GM10266 (cell line): ENCODE data around the gene NFIX.

Source experiments
- DNase-seq: peaks from one replicate; pipeline ENCODE4 v3.0.0; 2012; ENCODE audit errors: extremely low spot score
- TF ChIP-seq, protein P1 (sequence below): IDR thresholded peaks from 2 replicates; pipeline ENCODE4 v1.5.1; 2012; ENCODE audit warnings: mild to moderate bottlenecking, low read depth; ENCODE audit not compliant: control insufficient read depth, insufficient read depth; ENCODE audit errors: missing control alignments

NFIX gene

DNA sequence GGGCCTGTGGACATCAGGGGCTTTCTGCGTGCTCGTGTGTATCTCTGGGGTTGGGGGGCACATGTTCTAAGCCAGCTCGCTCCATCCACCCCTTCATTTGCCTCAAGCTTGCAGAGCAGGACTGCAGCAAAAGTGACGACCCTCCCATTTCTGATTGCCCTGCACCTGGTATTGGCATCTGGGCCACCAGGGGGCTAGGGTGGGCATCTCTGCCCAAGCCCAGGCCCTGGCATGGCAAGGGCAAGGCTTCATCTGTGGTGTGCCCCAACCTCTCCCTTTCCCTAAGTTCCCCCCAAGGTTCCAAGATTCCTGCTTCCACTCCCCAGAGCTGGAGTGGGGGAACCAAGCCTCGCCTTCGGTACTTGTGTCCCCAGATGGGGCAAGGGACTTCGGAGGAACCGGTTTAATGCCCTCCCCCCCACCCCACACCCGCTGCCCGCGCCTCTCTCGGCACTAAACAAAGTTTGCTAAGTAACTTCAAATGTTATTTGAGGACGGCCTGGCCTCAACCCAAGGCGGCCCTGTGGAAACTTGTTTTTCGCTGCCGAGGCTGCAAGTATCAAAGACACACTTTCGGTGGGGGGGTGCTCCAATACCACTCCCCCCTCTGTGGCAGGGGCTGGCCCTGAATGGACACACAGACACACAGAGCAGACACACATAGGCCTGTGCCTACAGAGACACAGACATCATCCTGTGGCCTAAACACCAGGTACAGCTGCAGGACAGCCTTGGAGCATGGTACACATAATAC is 12.2 kb downstream of the NFIX start:
- peak; percentile 33 for DNase-seq
- TF ChIP-seq, protein P1, sequence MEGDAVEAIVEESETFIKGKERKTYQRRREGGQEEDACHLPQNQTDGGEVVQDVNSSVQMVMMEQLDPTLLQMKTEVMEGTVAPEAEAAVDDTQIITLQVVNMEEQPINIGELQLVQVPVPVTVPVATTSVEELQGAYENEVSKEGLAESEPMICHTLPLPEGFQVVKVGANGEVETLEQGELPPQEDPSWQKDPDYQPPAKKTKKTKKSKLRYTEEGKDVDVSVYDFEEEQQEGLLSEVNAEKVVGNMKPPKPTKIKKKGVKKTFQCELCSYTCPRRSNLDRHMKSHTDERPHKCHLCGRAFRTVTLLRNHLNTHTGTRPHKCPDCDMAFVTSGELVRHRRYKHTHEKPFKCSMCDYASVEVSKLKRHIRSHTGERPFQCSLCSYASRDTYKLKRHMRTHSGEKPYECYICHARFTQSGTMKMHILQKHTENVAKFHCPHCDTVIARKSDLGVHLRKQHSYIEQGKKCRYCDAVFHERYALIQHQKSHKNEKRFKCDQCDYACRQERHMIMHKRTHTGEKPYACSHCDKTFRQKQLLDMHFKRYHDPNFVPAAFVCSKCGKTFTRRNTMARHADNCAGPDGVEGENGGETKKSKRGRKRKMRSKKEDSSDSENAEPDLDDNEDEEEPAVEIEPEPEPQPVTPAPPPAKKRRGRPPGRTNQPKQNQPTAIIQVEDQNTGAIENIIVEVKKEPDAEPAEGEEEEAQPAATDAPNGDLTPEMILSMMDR: no peak

DNA sequence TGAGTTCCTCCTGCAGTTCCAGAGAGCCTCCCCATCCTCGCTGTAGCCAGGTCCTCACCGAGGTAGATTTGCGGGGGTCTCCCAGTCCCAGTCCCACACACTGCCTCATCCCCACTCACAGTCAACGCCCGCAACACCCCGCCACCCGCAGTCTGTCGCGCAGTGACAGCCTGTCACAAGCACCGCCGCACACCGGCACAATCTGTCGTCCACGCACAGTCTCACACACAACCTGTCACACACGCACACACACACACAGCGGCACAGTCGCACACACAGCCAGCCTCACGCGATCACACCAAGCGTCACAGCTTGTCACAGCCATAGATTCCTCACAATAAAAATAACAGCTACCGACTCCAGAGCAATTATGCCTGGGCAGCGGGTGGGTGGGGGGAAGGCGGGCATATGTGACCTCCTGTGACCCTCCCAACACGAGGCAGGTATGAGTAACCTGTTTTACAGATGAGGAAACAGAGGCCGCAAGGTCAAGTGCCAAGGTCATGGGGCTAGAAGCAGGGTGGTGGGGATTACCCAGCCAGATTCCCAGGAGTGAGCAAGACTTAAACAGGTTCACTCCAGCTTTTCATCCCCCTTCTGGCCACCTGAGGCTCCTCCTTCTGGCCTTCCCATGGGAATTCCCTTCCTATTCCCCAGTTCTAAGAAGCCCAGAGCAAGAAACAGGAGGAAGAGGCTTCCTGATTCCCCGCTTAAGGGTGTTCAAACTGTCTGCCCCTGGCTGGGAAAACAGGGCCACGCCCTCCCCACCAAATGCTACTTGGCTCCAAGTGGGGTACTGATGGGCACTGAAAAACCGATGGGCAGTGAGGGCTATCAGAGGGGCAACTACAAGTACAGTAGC is 13.9 kb downstream of the NFIX start:
- TF ChIP-seq, protein P1: no peak
- peak; percentile 32 for DNase-seq

DNA sequence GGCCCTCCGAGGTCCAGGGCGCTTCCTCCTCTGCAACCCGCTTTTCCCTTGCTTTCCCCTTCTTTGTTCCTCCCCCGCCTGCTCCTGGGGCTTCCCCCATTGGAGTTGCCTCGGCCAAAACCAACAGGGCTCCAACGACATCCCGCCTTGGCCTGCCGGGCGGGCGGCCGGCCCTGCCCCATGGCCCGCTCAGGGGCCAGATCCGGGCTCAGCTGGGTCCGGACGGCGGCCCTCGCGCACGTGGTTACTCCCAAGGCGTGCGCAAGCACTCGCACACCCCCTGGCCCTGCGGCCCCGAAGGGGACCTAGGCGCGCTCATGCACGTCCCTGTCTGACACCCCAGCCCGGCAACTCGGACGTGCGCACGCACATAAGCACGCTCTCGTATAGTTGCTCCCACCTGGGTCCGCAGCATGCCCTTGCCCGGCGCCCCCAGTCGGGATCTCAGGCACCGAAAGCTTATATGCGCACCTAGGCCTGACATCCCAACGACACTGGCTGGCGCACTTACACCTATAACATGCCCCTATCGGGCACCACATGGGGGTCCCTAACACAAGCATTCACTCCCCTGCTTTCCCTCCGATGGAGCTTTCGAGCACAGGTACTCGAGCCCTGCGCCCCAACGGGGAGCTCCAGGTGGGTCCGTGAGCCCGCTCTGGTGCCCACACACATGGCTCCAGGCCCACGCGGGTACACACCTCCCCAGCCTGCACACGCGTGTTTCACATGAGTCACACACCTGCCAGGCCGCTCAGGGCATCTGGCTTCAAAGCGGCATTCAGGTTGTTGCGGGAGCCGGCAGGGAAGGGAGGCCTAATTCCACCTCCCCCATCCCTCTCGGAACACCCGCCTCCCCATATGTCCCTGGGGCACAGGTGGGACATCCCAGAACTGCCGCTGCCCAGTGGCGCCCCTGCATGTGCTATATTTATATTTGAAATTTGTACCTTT is 15.0 kb downstream of the NFIX start:
- TF ChIP-seq, protein P1: no peak
- DNase-seq: peak; percentile 38

DNA sequence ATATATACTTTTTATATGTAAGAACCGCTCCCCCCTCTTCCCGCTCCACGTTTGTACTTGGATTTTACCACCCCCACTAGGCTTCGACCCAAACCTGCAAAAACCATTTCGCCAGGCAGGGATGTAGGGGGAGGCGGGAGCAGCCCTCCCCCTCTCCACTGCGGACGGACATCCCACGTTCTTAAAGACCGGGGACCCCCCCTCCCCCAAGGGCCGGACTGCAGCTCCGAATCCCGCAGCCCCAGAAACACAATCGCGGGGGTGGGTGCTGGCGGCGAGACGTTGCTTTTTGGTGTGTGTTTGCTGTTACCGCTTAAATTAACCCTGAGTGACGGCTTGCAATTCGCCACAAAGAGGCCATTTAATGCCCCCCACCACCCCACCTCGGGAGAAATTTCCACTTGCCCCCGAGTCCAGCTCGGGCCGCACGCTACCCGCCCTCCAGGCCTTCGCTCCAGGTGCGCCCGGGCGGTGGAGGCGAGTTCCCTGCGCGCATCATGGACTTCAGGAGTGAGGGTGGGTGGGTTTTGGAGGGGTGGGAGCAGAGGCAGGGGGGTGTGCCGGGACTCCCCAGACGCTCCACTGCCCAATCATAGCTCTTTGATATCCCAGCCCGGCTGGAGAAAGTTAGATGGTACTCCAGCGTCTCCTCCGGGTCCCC is 15.8 kb downstream of the NFIX start:
- TF ChIP-seq, protein P1: no peak
- peak; percentile 47 for DNase-seq

DNA sequence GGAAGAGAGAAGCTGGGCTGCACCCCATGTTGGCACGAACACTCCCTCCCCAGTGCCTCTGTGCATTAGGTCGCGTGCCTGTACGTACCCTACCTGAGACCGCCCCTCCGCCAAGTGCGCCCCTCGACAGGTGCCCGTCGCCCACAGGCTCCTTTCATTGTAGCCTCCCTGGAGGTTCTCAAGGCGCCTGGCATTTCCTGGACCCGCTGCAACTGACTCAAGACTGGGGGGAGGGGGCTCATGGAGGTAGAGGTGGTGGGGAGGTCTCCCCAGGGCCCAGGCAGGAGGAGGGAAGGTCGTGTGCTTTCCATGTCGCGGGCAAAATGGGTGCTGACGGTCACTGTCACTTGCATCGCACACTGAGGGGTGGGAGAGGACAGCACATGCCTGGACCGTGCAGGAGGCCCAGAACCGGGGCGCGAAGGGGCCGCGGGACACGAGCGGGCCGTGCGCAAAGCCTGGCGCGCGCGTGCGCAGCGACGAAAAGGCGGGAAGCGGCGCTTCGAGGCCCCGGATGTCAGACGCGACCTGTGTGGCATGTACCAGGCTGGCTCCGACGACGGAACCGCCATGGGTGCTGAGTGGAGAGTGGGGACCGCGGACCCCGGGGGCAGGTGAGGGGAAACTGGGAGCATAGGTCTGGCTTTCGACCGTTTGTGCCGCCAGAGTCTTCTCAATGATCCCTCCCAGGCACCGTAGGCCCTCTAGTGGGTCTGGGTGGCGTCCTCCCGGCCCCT is 16.5 kb downstream of the NFIX start:
- TF ChIP-seq, protein P1: no peak

DNA sequence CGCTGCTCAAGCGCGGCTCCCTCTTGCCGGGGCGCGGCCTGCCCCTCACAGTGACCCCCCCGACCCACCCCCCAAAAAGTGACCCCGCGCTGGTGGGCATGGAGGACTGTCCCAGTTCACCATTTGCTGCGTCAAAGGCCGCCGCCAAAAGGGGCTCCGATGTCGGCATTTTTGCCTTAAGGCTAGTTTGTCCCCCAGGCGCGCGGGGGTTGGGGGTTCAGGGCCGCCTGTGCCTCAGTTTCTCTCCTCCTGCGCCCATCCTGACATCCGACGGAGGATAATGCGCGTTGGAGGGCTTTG is 17.1 kb downstream of the NFIX start:
- TF ChIP-seq, protein P1: no peak
- no peak for DNase-seq

More for the DNA sequence above, 16.5 kb downstream of the NFIX start:
- peak; percentile 43 for DNase-seq
